ENCODE data around the gene ISY1.

- no peak for TF ChIP-seq CTCF (IDR thresholded peaks at IDR 0.05)
- no peak for TF ChIP-seq POLR2AphosphoS5 (IDR thresholded peaks at IDR 0.05)
- TF ChIP-seq POLR2A (IDR thresholded peaks at IDR 0.05), result no peak
- no peak for TF ChIP-seq EP300 (IDR thresholded peaks at IDR 0.05)
Observed at GRCh38 chr3:129106866-129107565, 53.8 kb downstream of the ISY1 start.

Measured in sigmoid colon (tissue), 4 donors.